ENCODE measurements around the gene PFKFB2.

Gene PFKFB2

GRCh38 chr1:207058878-207059867 is 6.1 kb downstream of the PFKFB2 start:
- no peaks in the 10 kb centered on the region for H3K9me3 ChIP-seq (ENCODE audit: control insufficient read depth, low read depth, low read length)
- H3K27me3 ChIP-seq (ENCODE audit: control insufficient read depth, insufficient read depth, low read length) = no peaks in the 10 kb centered on the region
- H3K4me1 ChIP-seq (ENCODE audit: control insufficient read depth, low read depth, low read length) = peaks cover 5% of the 10 kb centered on the region
- no peak overlapping the region for H3K9ac ChIP-seq (ENCODE audit: low read length)
- no peak overlapping the region for H3K4me3 ChIP-seq (ENCODE audit: low read length)
- H3K36me3 ChIP-seq (ENCODE audit: control insufficient read depth, low read depth, low read length) = peaks cover 22% of the 10 kb centered on the region
- H3K27ac ChIP-seq (ENCODE audit: low read length) = no peak overlapping the region

- H3K9ac ChIP-seq (ENCODE audit: low read length) = no peak overlapping the region
- H3K4me3 ChIP-seq (ENCODE audit: low read length) = no peak overlapping the region
- no peaks in the 10 kb centered on the region for H3K9me3 ChIP-seq (ENCODE audit: control insufficient read depth, low read depth, low read length)
- peaks cover 23% of the 10 kb centered on the region for H3K36me3 ChIP-seq (ENCODE audit: control insufficient read depth, low read depth, low read length)
- no peaks in the 10 kb centered on the region for H3K27me3 ChIP-seq (ENCODE audit: control insufficient read depth, insufficient read depth, low read length)
- no peak overlapping the region for H3K27ac ChIP-seq (ENCODE audit: low read length)
- peaks cover 5% of the 10 kb centered on the region for H3K4me1 ChIP-seq (ENCODE audit: control insufficient read depth, low read depth, low read length)
Measured at GRCh38 chr1:207059881-207060280, 6.8 kb downstream of the PFKFB2 start.

GRCh38 chr1:207060596-207060995 is 7.5 kb downstream of the PFKFB2 start:
- Histone ChIP-seq H3K4me3 (ENCODE audit: low read length) (no peak overlapping the region), H3K27ac (ENCODE audit: low read length) (no peak overlapping the region), H3K36me3 (ENCODE audit: control insufficient read depth, low read depth, low read length) (peaks cover 26% of the 10 kb centered on the region), H3K4me1 (ENCODE audit: control insufficient read depth, low read depth, low read length) (peaks cover 5% of the 10 kb centered on the region), H3K9ac (ENCODE audit: low read length) (no peak overlapping the region), H3K27me3 (ENCODE audit: control insufficient read depth, insufficient read depth, low read length) (no peaks in the 10 kb centered on the region), H3K9me3 (ENCODE audit: control insufficient read depth, low read depth, low read length) (no peaks in the 10 kb centered on the region)

- peaks cover 26% of the 10 kb centered on the region for H3K36me3 ChIP-seq (ENCODE audit: control insufficient read depth, low read depth, low read length)
- H3K27me3 ChIP-seq (ENCODE audit: control insufficient read depth, insufficient read depth, low read length) = no peaks in the 10 kb centered on the region
- no peak overlapping the region for H3K4me3 ChIP-seq (ENCODE audit: low read length)
- no peak overlapping the region for H3K27ac ChIP-seq (ENCODE audit: low read length)
- no peak overlapping the region for H3K9ac ChIP-seq (ENCODE audit: low read length)
- no peaks in the 10 kb centered on the region for H3K9me3 ChIP-seq (ENCODE audit: control insufficient read depth, low read depth, low read length)
- H3K4me1 ChIP-seq (ENCODE audit: control insufficient read depth, low read depth, low read length) = peaks cover 5% of the 10 kb centered on the region
Measured at GRCh38 chr1:207062058-207062457, 9.0 kb downstream of the PFKFB2 start.

- Histone ChIP-seq H3K9ac (ENCODE audit: low read length) (no peak overlapping the region), H3K36me3 (ENCODE audit: control insufficient read depth, low read depth, low read length) (peaks cover 33% of the 10 kb centered on the region), H3K4me3 (ENCODE audit: low read length) (no peak overlapping the region), H3K27me3 (ENCODE audit: control insufficient read depth, insufficient read depth, low read length) (no peaks in the 10 kb centered on the region), H3K9me3 (ENCODE audit: control insufficient read depth, low read depth, low read length) (no peaks in the 10 kb centered on the region), H3K4me1 (ENCODE audit: control insufficient read depth, low read depth, low read length) (peaks cover 5% of the 10 kb centered on the region), H3K27ac (ENCODE audit: low read length) (no peak overlapping the region)
Measured at GRCh38 chr1:207063014-207063413, 9.9 kb downstream of the PFKFB2 start.

- Histone ChIP-seq H3K27ac (ENCODE audit: low read length) (no peak overlapping the region), H3K4me1 (ENCODE audit: control insufficient read depth, low read depth, low read length) (no peaks in the 10 kb centered on the region), H3K9me3 (ENCODE audit: control insufficient read depth, low read depth, low read length) (no peaks in the 10 kb centered on the region), H3K4me3 (ENCODE audit: low read length) (no peak overlapping the region), H3K9ac (ENCODE audit: low read length) (no peak overlapping the region), H3K27me3 (ENCODE audit: control insufficient read depth, insufficient read depth, low read length) (no peaks in the 10 kb centered on the region), H3K36me3 (ENCODE audit: control insufficient read depth, low read depth, low read length) (peaks cover 34% of the 10 kb centered on the region)
Measured at GRCh38 chr1:207064561-207064960, 11.5 kb downstream of the PFKFB2 start.

- no peaks in the 10 kb centered on the region for H3K9me3 ChIP-seq (ENCODE audit: control insufficient read depth, low read depth, low read length)
- H3K4me3 ChIP-seq (ENCODE audit: low read length) = no peak overlapping the region
- H3K9ac ChIP-seq (ENCODE audit: low read length) = no peak overlapping the region
- no peaks in the 10 kb centered on the region for H3K27me3 ChIP-seq (ENCODE audit: control insufficient read depth, insufficient read depth, low read length)
- H3K36me3 ChIP-seq (ENCODE audit: control insufficient read depth, low read depth, low read length) = peaks cover 38% of the 10 kb centered on the region
- no peak overlapping the region for H3K27ac ChIP-seq (ENCODE audit: low read length)
- H3K4me1 ChIP-seq (ENCODE audit: control insufficient read depth, low read depth, low read length) = no peaks in the 10 kb centered on the region
Measured at GRCh38 chr1:207067185-207067584, 14.1 kb downstream of the PFKFB2 start.

GRCh38 chr1:207067665-207068064 is 14.6 kb downstream of the PFKFB2 start:
- Histone ChIP-seq H3K9me3 (ENCODE audit: control insufficient read depth, low read depth, low read length) (no peaks in the 10 kb centered on the region), H3K36me3 (ENCODE audit: control insufficient read depth, low read depth, low read length) (peaks cover 36% of the 10 kb centered on the region), H3K4me1 (ENCODE audit: control insufficient read depth, low read depth, low read length) (no peaks in the 10 kb centered on the region), H3K4me3 (ENCODE audit: low read length) (no peak overlapping the region), H3K27me3 (ENCODE audit: control insufficient read depth, insufficient read depth, low read length) (no peaks in the 10 kb centered on the region), H3K27ac (ENCODE audit: low read length) (no peak overlapping the region), H3K9ac (ENCODE audit: low read length) (no peak overlapping the region)

- Histone ChIP-seq H3K4me1 (ENCODE audit: control insufficient read depth, low read depth, low read length) (no peaks in the 10 kb centered on the region), H3K27ac (ENCODE audit: low read length) (no peak overlapping the region), H3K9me3 (ENCODE audit: control insufficient read depth, low read depth, low read length) (no peaks in the 10 kb centered on the region), H3K36me3 (ENCODE audit: control insufficient read depth, low read depth, low read length) (peaks cover 24% of the 10 kb centered on the region), H3K4me3 (ENCODE audit: low read length) (no peak overlapping the region), H3K27me3 (ENCODE audit: control insufficient read depth, insufficient read depth, low read length) (no peaks in the 10 kb centered on the region), H3K9ac (ENCODE audit: low read length) (no peak overlapping the region)
Measured at GRCh38 chr1:207069061-207069460, 16.0 kb downstream of the PFKFB2 start.

- no peaks in the 10 kb centered on the region for H3K9me3 ChIP-seq (ENCODE audit: control insufficient read depth, low read depth, low read length)
- H3K9ac ChIP-seq (ENCODE audit: low read length) = no peak overlapping the region
- peaks cover 21% of the 10 kb centered on the region for H3K36me3 ChIP-seq (ENCODE audit: control insufficient read depth, low read depth, low read length)
- no peaks in the 10 kb centered on the region for H3K27me3 ChIP-seq (ENCODE audit: control insufficient read depth, insufficient read depth, low read length)
- H3K4me1 ChIP-seq (ENCODE audit: control insufficient read depth, low read depth, low read length) = no peaks in the 10 kb centered on the region
- H3K4me3 ChIP-seq (ENCODE audit: low read length) = no peak overlapping the region
- H3K27ac ChIP-seq (ENCODE audit: low read length) = no peak overlapping the region
Measured at GRCh38 chr1:207069858-207070506, 16.9 kb downstream of the PFKFB2 start.

GRCh38 chr1:207070811-207071210 is 17.7 kb downstream of the PFKFB2 start:
- Histone ChIP-seq H3K9ac (ENCODE audit: low read length) (no peak overlapping the region), H3K4me1 (ENCODE audit: control insufficient read depth, low read depth, low read length) (no peaks in the 10 kb centered on the region), H3K27me3 (ENCODE audit: control insufficient read depth, insufficient read depth, low read length) (no peaks in the 10 kb centered on the region), H3K36me3 (ENCODE audit: control insufficient read depth, low read depth, low read length) (peaks cover 19% of the 10 kb centered on the region), H3K9me3 (ENCODE audit: control insufficient read depth, low read depth, low read length) (no peaks in the 10 kb centered on the region), H3K4me3 (ENCODE audit: low read length) (no peak overlapping the region), H3K27ac (ENCODE audit: low read length) (no peak overlapping the region)

All from iPS-18a (cell line).